BJ (cell line): ENCODE measurements around the gene DIP2B. TPM values are rescaled to one million over a fixed set of nuclear protein-coding genes. Genes with fewer than 3 reads are reported as not detected.

ENCODE experiments used
- CTCF ChIA-PET: fragments of 350-600 bp; formaldehyde crosslinking; extraction: SDS; loops from one replicate; lab custom pipeline; 2021; ENCODE audit warnings: antibody characterized with exemption, inconsistent platforms; lab: Yijun Ruan, JAX
- POLR2A ChIA-PET: fragments of 300-600 bp; sonication (Branson Sonifier 250); formaldehyde crosslinking; extraction: SDS; loops from one replicate; lab custom pipeline; 2021; ENCODE audit warnings: antibody characterized with exemption; lab: Charles Lee
- DNase-seq: peaks from one replicate; pipeline ENCODE4 v3.0.0-alpha.2; 2011; ENCODE audit warnings: low read depth
- H3K27me3 ChIP-seq: 2 replicates; pipeline ENCODE4 v1.6.0; 2011; ENCODE audit warnings: low read length; ENCODE audit not compliant: control insufficient read depth, insufficient read depth
- H3K36me3 ChIP-seq: 2 replicates; pipeline ENCODE4 v1.5.1; 2011; ENCODE audit warnings: low read length; ENCODE audit not compliant: control insufficient read depth, insufficient read depth
- H3K4me3 ChIP-seq: 2 replicates; pipeline ENCODE4 v1.5.1; 2011; ENCODE audit warnings: low read depth, mild to moderate bottlenecking, control low read depth, low read length
- CTCF ChIP-seq: IDR thresholded peaks from 2 replicates; pipeline ENCODE4 v1.5.1; 2011; ENCODE audit warnings: low read depth, mild to moderate bottlenecking, control low read depth, inconsistent platforms, low read length, moderate library complexity; ENCODE audit not compliant: insufficient read depth
- polyA plus RNA-seq: library from polyadenylated mRNA; depleted of rRNA; stranded (reverse); fragments of >200 nt; gene quantifications from 2 replicates; pipeline ENCODE4 v1.2.3, GENCODE V29; 2011

The DIP2B gene
- polyA plus RNA-seq, 1 experiment: 13.2 TPM

- no peak for TF ChIP-seq CTCF
- DNase-seq: no peak
- Histone ChIP-seq H3K4me3 (no peak overlapping the region), H3K27me3 (no peaks in the 10 kb centered on the region), H3K36me3 (no peaks in the 10 kb centered on the region; the same call in 1 of the 2 replicates)
- POLR2A ChIA-PET: no interaction called here
- CTCF ChIA-PET: interaction anchor here (1.8 to 2.0 kb wide), 2 partner anchors 10 to 26 kb away, joined by 3 to 4 read pairs; no protein-coding TSS in a partner anchor
Observed at GRCh38 chr12:50695961-50696360, 191.2 kb downstream of the DIP2B start.

- no peak for TF ChIP-seq CTCF
- ChIA-PET CTCF (interaction anchor here (0.6 to 2.0 kb wide), 3 partner anchors 13 to 34 kb away, joined by 3 to 4 read pairs (median 3); no protein-coding TSS in a partner anchor), POLR2A (no interaction called here)
- H3K27me3 ChIP-seq: no peaks in the 10 kb centered on the region
- H3K36me3 ChIP-seq: no peaks in the 10 kb centered on the region; the same call in none of the 2 replicates
- no peak overlapping the region for H3K4me3 ChIP-seq
- no peak for DNase-seq
Observed at GRCh38 chr12:50696931-50697330, 192.1 kb downstream of the DIP2B start.

GRCh38 chr12:50699154-50699553, 194.4 kb downstream of the DIP2B start:
- CTCF ChIA-PET: no interaction called here

GRCh38 chr12:50699940-50700339, 195.2 kb downstream of the DIP2B start:
- no peak overlapping the region for H3K4me3 ChIP-seq
- CTCF ChIA-PET: interaction anchor here (1.5 kb wide), 1 partner anchor 11 kb away, joined by 4 read pairs; no protein-coding TSS in a partner anchor
- POLR2A ChIA-PET: no interaction called here
- H3K27me3 ChIP-seq: no peaks in the 10 kb centered on the region
- no peak for TF ChIP-seq CTCF
- peaks cover 1% of the 10 kb centered on the region for H3K36me3 ChIP-seq
- no peak for DNase-seq

More at GRCh38 chr12:50699154-50699553, 194.4 kb downstream of the DIP2B start:
- POLR2A ChIA-PET: no interaction called here
- H3K27me3 ChIP-seq: no peaks in the 10 kb centered on the region
- peaks cover 1% of the 10 kb centered on the region for H3K36me3 ChIP-seq
- DNase-seq: no peak
- no peak overlapping the region for H3K4me3 ChIP-seq
- no peak for TF ChIP-seq CTCF

GRCh38 chr12:50706606-50707005, 201.8 kb downstream of the DIP2B start:
- no peak for DNase-seq
- Histone ChIP-seq H3K36me3 (peaks cover 11% of the 10 kb centered on the region), H3K4me3 (no peak overlapping the region), H3K27me3 (no peaks in the 10 kb centered on the region)
- CTCF ChIA-PET: no interaction called here
- POLR2A ChIA-PET: interaction anchor here (0.7 kb wide), 1 partner anchor 97 kb away, joined by 5 read pairs; no protein-coding TSS in a partner anchor
- TF ChIP-seq CTCF: no peak
